ENCODE measurements around the gene PSMD6. TPM values are rescaled to one million over a fixed set of nuclear protein-coding genes. Genes with fewer than 3 reads are reported as not detected.

The PSMD6 gene
- total RNA-seq, 1 donor from 2014 or later, result 78.6 TPM

DNA sequence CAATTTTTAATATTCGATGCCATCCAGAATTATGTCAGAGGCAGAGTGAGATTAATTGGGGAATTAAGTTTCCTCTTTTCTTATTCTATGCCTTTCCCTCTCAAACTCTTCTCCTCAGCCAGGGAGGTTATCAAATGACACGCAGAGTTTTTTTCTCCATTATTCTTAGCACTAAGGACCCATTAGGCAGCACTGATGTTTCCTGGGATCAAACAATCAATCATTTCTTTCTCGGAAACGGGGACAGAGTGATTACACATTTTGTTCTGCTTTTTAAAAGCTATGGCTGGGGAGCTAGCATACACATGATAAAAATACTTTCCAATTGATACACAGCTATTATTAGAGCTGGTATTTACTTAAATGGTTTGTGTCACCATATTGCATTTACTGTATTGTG, 35.3 kb upstream of the PSMD6 start:
- no peaks in the 10 kb centered on the region for H3K36me3 Mint-ChIP-seq (ENCODE audit: unreplicated experiment)
- H3K9me3 Mint-ChIP-seq (ENCODE audit: unreplicated experiment), result no peaks in the 10 kb centered on the region
- peaks cover 9% of the 10 kb centered on the region for H3K4me1 Mint-ChIP-seq (ENCODE audit: low read depth, unreplicated experiment)
- no peak for DNase-seq
- H3K4me3 Mint-ChIP-seq (ENCODE audit: unreplicated experiment), result no peak overlapping the region
- H3K27ac Mint-ChIP-seq (ENCODE audit: unreplicated experiment), result no peak overlapping the region
- no peaks in the 10 kb centered on the region for H3K27me3 Mint-ChIP-seq (ENCODE audit: unreplicated experiment)
- TF ChIP-seq, protein P1, sequence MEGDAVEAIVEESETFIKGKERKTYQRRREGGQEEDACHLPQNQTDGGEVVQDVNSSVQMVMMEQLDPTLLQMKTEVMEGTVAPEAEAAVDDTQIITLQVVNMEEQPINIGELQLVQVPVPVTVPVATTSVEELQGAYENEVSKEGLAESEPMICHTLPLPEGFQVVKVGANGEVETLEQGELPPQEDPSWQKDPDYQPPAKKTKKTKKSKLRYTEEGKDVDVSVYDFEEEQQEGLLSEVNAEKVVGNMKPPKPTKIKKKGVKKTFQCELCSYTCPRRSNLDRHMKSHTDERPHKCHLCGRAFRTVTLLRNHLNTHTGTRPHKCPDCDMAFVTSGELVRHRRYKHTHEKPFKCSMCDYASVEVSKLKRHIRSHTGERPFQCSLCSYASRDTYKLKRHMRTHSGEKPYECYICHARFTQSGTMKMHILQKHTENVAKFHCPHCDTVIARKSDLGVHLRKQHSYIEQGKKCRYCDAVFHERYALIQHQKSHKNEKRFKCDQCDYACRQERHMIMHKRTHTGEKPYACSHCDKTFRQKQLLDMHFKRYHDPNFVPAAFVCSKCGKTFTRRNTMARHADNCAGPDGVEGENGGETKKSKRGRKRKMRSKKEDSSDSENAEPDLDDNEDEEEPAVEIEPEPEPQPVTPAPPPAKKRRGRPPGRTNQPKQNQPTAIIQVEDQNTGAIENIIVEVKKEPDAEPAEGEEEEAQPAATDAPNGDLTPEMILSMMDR (IDR thresholded peaks at IDR 0.05; ENCODE audit: partially characterized antibody, unreplicated experiment), result no peak

DNA sequence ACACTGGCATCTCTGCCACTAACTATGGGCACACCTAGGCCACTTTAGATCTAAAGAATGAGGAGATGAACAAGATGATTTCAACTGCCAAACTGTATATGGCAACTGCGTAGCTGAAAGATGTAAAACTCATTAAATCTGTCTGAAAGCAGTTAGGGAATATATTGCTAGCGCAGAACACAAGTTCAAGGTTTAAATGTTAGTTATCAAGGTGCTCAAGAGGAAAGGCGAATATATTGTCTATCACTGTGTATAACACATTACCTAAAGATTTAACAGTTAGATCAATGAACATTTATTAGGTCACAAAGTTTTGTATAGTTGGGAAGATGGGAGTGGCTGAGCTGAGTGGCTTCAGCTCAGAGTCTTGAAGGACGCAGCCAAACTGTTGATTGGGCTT, 33.9 kb upstream of the PSMD6 start:
- TF ChIP-seq, protein P1 (IDR thresholded peaks at IDR 0.05; ENCODE audit: partially characterized antibody, unreplicated experiment), result no peak
- no peak overlapping the region for H3K4me3 Mint-ChIP-seq (ENCODE audit: unreplicated experiment)
- H3K36me3 Mint-ChIP-seq (ENCODE audit: unreplicated experiment), result no peaks in the 10 kb centered on the region
- H3K9me3 Mint-ChIP-seq (ENCODE audit: unreplicated experiment), result no peaks in the 10 kb centered on the region
- no peak overlapping the region for H3K27ac Mint-ChIP-seq (ENCODE audit: unreplicated experiment)
- DNase-seq, result no peak
- peaks cover 10% of the 10 kb centered on the region for H3K4me1 Mint-ChIP-seq (ENCODE audit: low read depth, unreplicated experiment)
- no peaks in the 10 kb centered on the region for H3K27me3 Mint-ChIP-seq (ENCODE audit: unreplicated experiment)

DNA sequence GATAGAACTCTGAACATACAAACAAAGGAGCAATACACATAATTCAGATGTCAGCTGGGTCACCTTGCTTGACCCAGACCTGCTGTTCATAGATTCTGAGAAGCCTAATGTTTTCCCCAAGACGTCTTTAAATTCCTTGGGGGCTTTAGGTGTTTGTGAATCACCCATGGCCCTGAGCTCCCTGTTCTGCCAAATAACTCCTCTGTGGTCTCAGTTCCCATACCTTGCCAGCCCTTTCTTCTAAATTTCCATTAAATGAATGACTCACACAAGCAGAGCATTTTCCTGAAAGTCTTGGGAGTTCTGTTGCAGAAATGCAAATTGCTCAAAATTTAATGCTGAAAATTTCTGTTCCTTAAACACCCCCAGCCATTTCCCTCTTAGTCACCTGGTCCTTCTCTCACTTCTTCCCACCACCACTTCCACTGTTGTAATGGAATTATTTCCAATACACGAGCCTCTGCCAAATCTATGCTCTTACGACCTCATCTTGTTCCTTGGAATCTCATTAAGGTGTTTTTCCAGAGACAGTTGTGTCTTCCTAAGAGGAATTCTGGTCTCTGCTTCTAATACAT, 33.4 kb upstream of the PSMD6 start:
- Mint-ChIP-seq H3K4me3 (ENCODE audit: unreplicated experiment) (no peak overlapping the region), H3K27ac (ENCODE audit: unreplicated experiment) (no peak overlapping the region), H3K36me3 (ENCODE audit: unreplicated experiment) (no peaks in the 10 kb centered on the region), H3K9me3 (ENCODE audit: unreplicated experiment) (no peaks in the 10 kb centered on the region), H3K4me1 (ENCODE audit: low read depth, unreplicated experiment) (peaks cover 10% of the 10 kb centered on the region), H3K27me3 (ENCODE audit: unreplicated experiment) (no peaks in the 10 kb centered on the region)
- DNase-seq, result no peak
- TF ChIP-seq, protein P1 (IDR thresholded peaks at IDR 0.05; ENCODE audit: partially characterized antibody, unreplicated experiment), result no peak

DNA sequence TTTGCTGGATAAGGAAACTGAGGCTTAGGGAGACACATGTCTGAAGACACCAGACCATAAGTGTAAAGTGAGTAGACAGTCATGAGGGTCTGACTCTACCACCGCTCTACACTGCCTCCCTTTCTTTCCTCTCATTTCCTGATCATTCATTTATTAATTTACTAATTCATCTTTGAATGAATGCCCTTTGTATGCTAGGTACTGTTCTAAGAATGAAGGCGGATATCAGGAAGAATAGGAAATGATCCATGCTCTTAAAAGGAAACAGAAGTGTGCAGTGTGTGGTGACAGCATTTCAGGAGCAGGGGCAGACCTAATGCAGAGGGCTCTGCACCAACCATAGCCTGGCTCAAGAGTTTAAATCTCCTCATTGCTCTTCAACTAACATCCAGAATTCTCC, 31.8 kb upstream of the PSMD6 start:
- Mint-ChIP-seq H3K4me3 (ENCODE audit: unreplicated experiment) (no peak overlapping the region), H3K4me1 (ENCODE audit: low read depth, unreplicated experiment) (peaks cover 10% of the 10 kb centered on the region), H3K27me3 (ENCODE audit: unreplicated experiment) (no peaks in the 10 kb centered on the region), H3K36me3 (ENCODE audit: unreplicated experiment) (no peaks in the 10 kb centered on the region), H3K27ac (ENCODE audit: unreplicated experiment) (no peak overlapping the region), H3K9me3 (ENCODE audit: unreplicated experiment) (no peaks in the 10 kb centered on the region)
- TF ChIP-seq, protein P1 (IDR thresholded peaks at IDR 0.05; ENCODE audit: partially characterized antibody, unreplicated experiment), result no peak
- DNase-seq, result no peak

DNA sequence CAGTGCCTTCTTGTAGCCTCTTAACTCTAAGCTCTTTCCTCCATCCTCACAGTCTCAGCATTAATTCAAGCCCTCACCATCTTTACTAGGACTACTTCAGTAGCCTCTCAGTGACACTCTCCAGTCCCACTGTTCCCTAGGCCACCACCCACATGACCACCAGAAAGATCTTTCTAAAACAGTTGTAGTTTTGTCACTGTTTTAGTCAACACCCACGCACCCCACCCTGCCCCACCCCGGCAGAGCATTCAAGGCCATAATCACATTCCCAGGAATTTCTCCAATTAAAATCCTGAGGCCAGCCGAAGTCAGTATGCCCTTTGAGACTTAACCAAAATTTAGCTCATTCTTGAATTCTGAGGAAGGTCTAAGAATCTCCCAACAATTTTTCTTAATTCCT, 31.2 kb upstream of the PSMD6 start:
- TF ChIP-seq, protein P1 (IDR thresholded peaks at IDR 0.05; ENCODE audit: partially characterized antibody, unreplicated experiment), result no peak
- Mint-ChIP-seq H3K36me3 (ENCODE audit: unreplicated experiment) (no peaks in the 10 kb centered on the region), H3K27me3 (ENCODE audit: unreplicated experiment) (no peaks in the 10 kb centered on the region), H3K4me1 (ENCODE audit: low read depth, unreplicated experiment) (peaks cover 10% of the 10 kb centered on the region), H3K9me3 (ENCODE audit: unreplicated experiment) (no peaks in the 10 kb centered on the region), H3K4me3 (ENCODE audit: unreplicated experiment) (no peak overlapping the region), H3K27ac (ENCODE audit: unreplicated experiment) (no peak overlapping the region)
- no peak for DNase-seq
